IMR-90 (cell line): ENCODE data around the gene MID1.

Source experiments
- BHLHE40 ChIP-seq: fragments of 150-350 bp; IDR thresholded peaks from 2 replicates; pipeline ENCODE4 v1.6.1; 2016; ENCODE audit warnings: mild to moderate bottlenecking, low read depth, low read length
- CEBPB ChIP-seq: IDR thresholded peaks from 2 replicates; pipeline ENCODE4 v1.6.1; 2012; ENCODE audit warnings: low read depth, low read length, improper control_type of control experiment
- CHD1 ChIP-seq: IDR thresholded peaks from 2 replicates; pipeline ENCODE4 v1.6.1; 2012; ENCODE audit warnings: low read depth, low read length, improper control_type of control experiment
- ELK1 ChIP-seq: fragments of 150-350 bp; IDR thresholded peaks from 2 replicates; pipeline ENCODE4 v1.6.1; 2016; ENCODE audit warnings: low read depth, mild to moderate bottlenecking, low read length, moderate library complexity, borderline replicate concordance
- POLR2A ChIP-seq: IDR thresholded peaks from 2 replicates; pipeline ENCODE4 v1.6.1; 2012; ENCODE audit warnings: mild to moderate bottlenecking, low read depth, low read length
- RCOR1 ChIP-seq: IDR thresholded peaks from 2 replicates; pipeline ENCODE4 v1.6.1; 2012; ENCODE audit warnings: mild to moderate bottlenecking, low read length, improper control_type of control experiment; ENCODE audit not compliant: insufficient replicate concordance
- USF2 ChIP-seq: fragments of 150-350 bp; IDR thresholded peaks from 2 replicates; pipeline ENCODE4 v1.6.1; 2017; ENCODE audit warnings: mild to moderate bottlenecking, antibody characterized with exemption, low read length, low read depth
- TF ChIP-seq, protein P1 (sequence below): conservative IDR thresholded peaks from 2 replicates; pipeline ENCODE4 v1.5.1; 2012; ENCODE audit warnings: mild to moderate bottlenecking, low read depth, low read length, improper control_type of control experiment

GRCh38 chrX:10536744-10537143 lies 83.6 kb downstream of the MID1 start:
- no peak for TF ChIP-seq RCOR1
- no peak for TF ChIP-seq POLR2A
- TF ChIP-seq, protein P1, sequence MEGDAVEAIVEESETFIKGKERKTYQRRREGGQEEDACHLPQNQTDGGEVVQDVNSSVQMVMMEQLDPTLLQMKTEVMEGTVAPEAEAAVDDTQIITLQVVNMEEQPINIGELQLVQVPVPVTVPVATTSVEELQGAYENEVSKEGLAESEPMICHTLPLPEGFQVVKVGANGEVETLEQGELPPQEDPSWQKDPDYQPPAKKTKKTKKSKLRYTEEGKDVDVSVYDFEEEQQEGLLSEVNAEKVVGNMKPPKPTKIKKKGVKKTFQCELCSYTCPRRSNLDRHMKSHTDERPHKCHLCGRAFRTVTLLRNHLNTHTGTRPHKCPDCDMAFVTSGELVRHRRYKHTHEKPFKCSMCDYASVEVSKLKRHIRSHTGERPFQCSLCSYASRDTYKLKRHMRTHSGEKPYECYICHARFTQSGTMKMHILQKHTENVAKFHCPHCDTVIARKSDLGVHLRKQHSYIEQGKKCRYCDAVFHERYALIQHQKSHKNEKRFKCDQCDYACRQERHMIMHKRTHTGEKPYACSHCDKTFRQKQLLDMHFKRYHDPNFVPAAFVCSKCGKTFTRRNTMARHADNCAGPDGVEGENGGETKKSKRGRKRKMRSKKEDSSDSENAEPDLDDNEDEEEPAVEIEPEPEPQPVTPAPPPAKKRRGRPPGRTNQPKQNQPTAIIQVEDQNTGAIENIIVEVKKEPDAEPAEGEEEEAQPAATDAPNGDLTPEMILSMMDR, result no peak
- TF ChIP-seq USF2, result no peak
- no peak for TF ChIP-seq BHLHE40
- no peak for TF ChIP-seq CEBPB
- no peak for TF ChIP-seq CHD1
- TF ChIP-seq ELK1, result no peak
